ENCODE results near the gene MAP7D3. TPM values are rescaled to one million over a fixed set of nuclear protein-coding genes. Genes with fewer than 3 reads are reported as not detected.
A peak's percentile ranks its signal among the peaks of the same experiment; 100 is the strongest.

MAP7D3 gene
- total RNA-seq, 2 experiments from 2014 or later = 12.2 to 13.3 TPM

DNA sequence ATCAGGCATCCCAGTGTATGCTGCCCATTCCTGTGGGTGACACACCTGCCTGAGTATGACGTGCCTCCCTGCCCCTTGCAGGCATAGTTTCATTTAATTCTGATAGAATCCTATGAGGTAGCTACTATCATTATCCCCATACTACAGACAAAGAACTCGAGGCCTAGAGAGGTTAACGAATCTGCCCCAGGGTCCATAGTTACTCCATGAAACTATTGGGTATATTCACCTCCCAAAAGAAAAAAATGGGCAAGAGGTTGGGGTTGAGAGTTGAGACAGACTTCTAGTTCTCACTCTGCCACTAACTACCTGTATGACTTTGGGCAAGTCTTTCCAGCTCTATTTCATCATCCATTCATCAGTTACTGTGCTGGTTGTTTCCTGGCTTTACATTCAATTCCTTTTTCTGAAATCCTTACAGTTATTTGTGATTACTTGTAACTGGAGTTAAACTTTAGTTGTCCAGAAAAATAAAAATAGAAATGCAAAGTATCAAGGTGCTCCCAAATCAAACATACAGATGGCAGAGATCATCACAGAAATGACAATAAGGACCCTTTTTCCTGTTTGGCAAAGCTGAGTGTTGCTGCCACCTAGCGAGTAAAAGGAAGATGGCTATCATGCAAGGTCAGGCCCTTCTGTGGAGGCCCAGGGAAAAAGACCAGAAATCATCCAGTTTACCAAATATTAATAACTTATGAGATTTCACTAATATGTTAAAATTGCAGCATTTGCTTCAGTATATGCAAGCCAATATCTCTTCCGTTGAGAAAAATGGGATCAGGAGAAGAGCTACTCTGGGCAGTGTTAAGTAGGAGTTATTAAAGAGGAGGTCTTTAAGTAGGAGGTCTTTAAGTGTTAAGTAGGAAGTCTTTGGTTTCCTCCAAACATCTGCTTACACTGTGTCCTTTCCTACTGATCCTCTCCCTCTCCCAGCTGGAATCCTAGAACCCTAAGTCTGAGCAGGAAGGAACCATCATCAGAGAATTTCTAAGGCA lies 17.1 kb upstream of the MAP7D3 start:
- ChIA-PET CTCF (interaction anchor here (0.7 to 2.6 kb wide), 19 partner anchors 8 to 425 kb away, joined by 3 to 16 read pairs (median 3); no protein-coding TSS in a partner anchor), POLR2A (no interaction called here)
- Mint-ChIP-seq H3K4me3 (no peak overlapping the region), H3K27ac (no peak overlapping the region), H3K4me1 (ENCODE audit: low read depth) (peaks cover 21% of the 10 kb centered on the region), H3K9me3 (ENCODE audit: insufficient read depth) (no peaks in the 10 kb centered on the region), H3K36me3 (ENCODE audit: low read depth) (no peaks in the 10 kb centered on the region), H3K27me3 (ENCODE audit: low read depth) (no peaks in the 10 kb centered on the region)
- ATAC-seq = peak; percentile 71
- peak; percentile 64 for DNase-seq

GRCh38 chrX:136266828-136267227 lies 15.6 kb upstream of the MAP7D3 start:
- Mint-ChIP-seq H3K4me1 (ENCODE audit: low read depth) (peaks cover 17% of the 10 kb centered on the region), H3K9me3 (ENCODE audit: insufficient read depth) (no peaks in the 10 kb centered on the region), H3K36me3 (ENCODE audit: low read depth) (no peaks in the 10 kb centered on the region), H3K27ac (no peak overlapping the region), H3K4me3 (no peak overlapping the region), H3K27me3 (ENCODE audit: low read depth) (no peaks in the 10 kb centered on the region)
- DNase-seq (no peak), ATAC-seq (no peak)
- CTCF ChIA-PET = interaction anchor here (1.2 to 2.2 kb wide), 2 partner anchors 58 to 239 kb away, joined by 5 to 7 read pairs; no protein-coding TSS in a partner anchor
- POLR2A ChIA-PET = no interaction called here

GRCh38 chrX:136262812-136263315 lies 11.7 kb upstream of the MAP7D3 start:
- ATAC-seq = no peak
- ChIA-PET CTCF (no interaction called here), POLR2A (no interaction called here)
- H3K4me1 Mint-ChIP-seq (ENCODE audit: low read depth) = peaks cover 27% of the 10 kb centered on the region
- no peak for DNase-seq
- H3K27ac Mint-ChIP-seq = no peak overlapping the region
- H3K27me3 Mint-ChIP-seq (ENCODE audit: low read depth) = no peaks in the 10 kb centered on the region
- no peaks in the 10 kb centered on the region for H3K9me3 Mint-ChIP-seq (ENCODE audit: insufficient read depth)
- no peaks in the 10 kb centered on the region for H3K36me3 Mint-ChIP-seq (ENCODE audit: low read depth)
- H3K4me3 Mint-ChIP-seq = no peak overlapping the region

- POLR2A ChIA-PET = no interaction called here
Measured at GRCh38 chrX:136262243-136262642, 11.0 kb upstream of the MAP7D3 start.

GRCh38 chrX:136261321-136261720 lies 10.1 kb upstream of the MAP7D3 start:
- POLR2A ChIA-PET = no interaction called here
- H3K4me1 Mint-ChIP-seq (ENCODE audit: low read depth) = peaks cover 27% of the 10 kb centered on the region

More at GRCh38 chrX:136262243-136262642, 11.0 kb upstream of the MAP7D3 start:
- H3K27me3 Mint-ChIP-seq (ENCODE audit: low read depth) = no peaks in the 10 kb centered on the region
- no peaks in the 10 kb centered on the region for H3K9me3 Mint-ChIP-seq (ENCODE audit: insufficient read depth)
- H3K4me3 Mint-ChIP-seq = no peak overlapping the region
- H3K4me1 Mint-ChIP-seq (ENCODE audit: low read depth) = peaks cover 27% of the 10 kb centered on the region
- no peak for DNase-seq
- no peak overlapping the region for H3K27ac Mint-ChIP-seq
- ATAC-seq = no peak
- no peaks in the 10 kb centered on the region for H3K36me3 Mint-ChIP-seq (ENCODE audit: low read depth)
- CTCF ChIA-PET = no interaction called here

GRCh38 chrX:136260776-136261175 lies 9.6 kb upstream of the MAP7D3 start:
- Mint-ChIP-seq H3K4me1 (ENCODE audit: low read depth) (peaks cover 27% of the 10 kb centered on the region), H3K36me3 (ENCODE audit: low read depth) (no peaks in the 10 kb centered on the region), H3K9me3 (ENCODE audit: insufficient read depth) (no peaks in the 10 kb centered on the region), H3K27ac (no peak overlapping the region), H3K4me3 (no peak overlapping the region), H3K27me3 (ENCODE audit: low read depth) (no peaks in the 10 kb centered on the region)
- ChIA-PET CTCF (no interaction called here), POLR2A (no interaction called here)
- DNase-seq (no peak), ATAC-seq (no peak)

More at GRCh38 chrX:136261321-136261720, 10.1 kb upstream of the MAP7D3 start:
- DNase-seq = no peak
- H3K27me3 Mint-ChIP-seq (ENCODE audit: low read depth) = no peaks in the 10 kb centered on the region
- no peak overlapping the region for H3K4me3 Mint-ChIP-seq
- no peaks in the 10 kb centered on the region for H3K9me3 Mint-ChIP-seq (ENCODE audit: insufficient read depth)
- no peak overlapping the region for H3K27ac Mint-ChIP-seq
- CTCF ChIA-PET = no interaction called here
- ATAC-seq = no peak
- no peaks in the 10 kb centered on the region for H3K36me3 Mint-ChIP-seq (ENCODE audit: low read depth)

GRCh38 chrX:136259543-136259942 lies 8.3 kb upstream of the MAP7D3 start:
- peak; percentile 39 for DNase-seq
- H3K27me3 Mint-ChIP-seq (ENCODE audit: low read depth) = no peaks in the 10 kb centered on the region

DNA sequence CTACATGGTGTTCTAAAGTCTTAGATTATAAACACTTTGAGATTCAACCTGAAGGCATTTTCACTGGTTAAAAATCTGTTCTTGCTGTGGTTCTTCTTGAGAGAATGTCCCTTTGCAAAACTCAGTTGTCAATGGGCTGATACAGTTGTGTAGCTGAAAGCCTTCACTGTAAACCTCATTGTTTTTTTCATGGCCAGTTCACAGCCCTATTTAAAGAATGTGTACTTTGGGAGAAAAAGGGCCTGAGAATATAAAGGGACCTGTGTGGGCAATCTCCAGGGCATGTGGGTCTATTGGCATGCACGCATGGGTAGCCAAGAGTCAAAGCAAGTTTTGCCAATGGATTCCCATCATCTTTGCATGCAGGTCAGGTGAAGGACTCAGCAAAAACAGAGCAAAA lies 7.8 kb upstream of the MAP7D3 start:
- POLR2A ChIA-PET = no interaction called here
- H3K27ac Mint-ChIP-seq = peak overlapping the region; percentile 84
- CTCF ChIA-PET = interaction anchor here (0.5 to 1.9 kb wide), 2 partner anchors 9 to 25 kb away, joined by 3 to 5 read pairs; no protein-coding TSS in a partner anchor
- no peaks in the 10 kb centered on the region for H3K27me3 Mint-ChIP-seq (ENCODE audit: low read depth)
- H3K9me3 Mint-ChIP-seq (ENCODE audit: insufficient read depth) = no peaks in the 10 kb centered on the region
- peaks cover 27% of the 10 kb centered on the region for H3K4me1 Mint-ChIP-seq (ENCODE audit: low read depth)
- ATAC-seq (no peak), DNase-seq (no peak)
- H3K36me3 Mint-ChIP-seq (ENCODE audit: low read depth) = no peaks in the 10 kb centered on the region
- H3K4me3 Mint-ChIP-seq = peak overlapping the region; percentile 17

More at GRCh38 chrX:136259543-136259942, 8.3 kb upstream of the MAP7D3 start:
- peaks cover 27% of the 10 kb centered on the region for H3K4me1 Mint-ChIP-seq (ENCODE audit: low read depth)
- H3K9me3 Mint-ChIP-seq (ENCODE audit: insufficient read depth) = no peaks in the 10 kb centered on the region
- H3K36me3 Mint-ChIP-seq (ENCODE audit: low read depth) = no peaks in the 10 kb centered on the region
- ATAC-seq = peak; percentile 82
- H3K4me3 Mint-ChIP-seq = no peak overlapping the region
- ChIA-PET POLR2A (interaction anchor here (0.6 kb wide), 1 partner anchor 172 kb away, joined by 3 read pairs; no protein-coding TSS in a partner anchor), CTCF (interaction anchor here (1.9 kb wide), 1 partner anchor 9 kb away, joined by 5 read pairs; no protein-coding TSS in a partner anchor)
- H3K27ac Mint-ChIP-seq = peak overlapping the region; percentile 84

DNA sequence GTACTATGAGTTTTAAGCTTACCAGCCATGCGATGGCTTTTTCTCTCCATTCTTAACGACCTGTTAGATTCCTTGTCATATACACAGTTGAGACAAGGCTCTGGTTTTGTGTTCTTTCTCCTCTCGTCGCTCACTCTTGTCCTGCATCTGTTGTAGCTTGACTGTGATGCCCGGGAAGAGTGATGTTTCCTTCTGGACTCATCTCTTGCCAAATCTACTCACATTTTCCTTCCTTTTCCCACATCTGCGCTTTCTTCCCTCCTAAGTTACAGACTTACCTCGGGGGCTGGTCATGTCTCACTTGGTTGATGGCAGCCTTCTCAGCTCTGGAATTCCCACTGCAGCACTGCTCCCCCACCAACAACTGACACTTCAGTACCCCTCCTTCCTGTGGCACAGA lies 4.8 kb upstream of the MAP7D3 start:
- Mint-ChIP-seq H3K4me1 (ENCODE audit: low read depth) (peaks cover 27% of the 10 kb centered on the region), H3K4me3 (no peak overlapping the region), H3K36me3 (ENCODE audit: low read depth) (peaks cover 1% of the 10 kb centered on the region), H3K27me3 (ENCODE audit: low read depth) (no peaks in the 10 kb centered on the region), H3K27ac (no peak overlapping the region), H3K9me3 (ENCODE audit: insufficient read depth) (no peaks in the 10 kb centered on the region)
- ATAC-seq (no peak), DNase-seq (no peak)
- CTCF ChIA-PET = interaction anchor here (1.8 kb wide), 1 partner anchor 12 kb away, joined by 8 read pairs; no protein-coding TSS in a partner anchor
- POLR2A ChIA-PET = no interaction called here

DNA sequence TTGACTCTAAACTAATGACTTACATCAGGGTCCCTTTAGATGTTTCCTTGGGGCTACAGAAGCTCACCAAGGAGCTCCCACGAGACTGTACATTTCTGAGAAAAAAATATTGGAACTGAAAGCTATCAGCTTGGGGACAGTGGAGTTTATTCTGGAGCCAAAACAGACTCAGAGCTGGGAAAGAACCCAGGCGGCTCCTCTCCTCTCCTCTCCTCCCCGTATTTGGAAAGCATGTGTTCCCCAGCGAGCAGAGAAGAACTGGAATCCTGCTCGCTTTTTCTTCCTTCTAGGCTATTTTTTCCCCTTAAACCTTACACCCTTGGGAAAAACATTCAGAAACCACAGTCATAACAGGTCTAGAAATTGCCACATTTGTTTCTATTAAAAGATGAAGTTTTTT lies 4.3 kb upstream of the MAP7D3 start:
- POLR2A ChIA-PET = no interaction called here
- peaks cover 23% of the 10 kb centered on the region for H3K4me1 Mint-ChIP-seq (ENCODE audit: low read depth)
- no peaks in the 10 kb centered on the region for H3K9me3 Mint-ChIP-seq (ENCODE audit: insufficient read depth)
- DNase-seq = no peak
- H3K36me3 Mint-ChIP-seq (ENCODE audit: low read depth) = peaks cover 1% of the 10 kb centered on the region
- ATAC-seq = no peak
- H3K27me3 Mint-ChIP-seq (ENCODE audit: low read depth) = no peaks in the 10 kb centered on the region
- CTCF ChIA-PET = interaction anchor here (1.8 kb wide), 1 partner anchor 13 kb away, joined by 8 read pairs; no protein-coding TSS in a partner anchor
- no peak overlapping the region for H3K27ac Mint-ChIP-seq
- H3K4me3 Mint-ChIP-seq = no peak overlapping the region

DNA sequence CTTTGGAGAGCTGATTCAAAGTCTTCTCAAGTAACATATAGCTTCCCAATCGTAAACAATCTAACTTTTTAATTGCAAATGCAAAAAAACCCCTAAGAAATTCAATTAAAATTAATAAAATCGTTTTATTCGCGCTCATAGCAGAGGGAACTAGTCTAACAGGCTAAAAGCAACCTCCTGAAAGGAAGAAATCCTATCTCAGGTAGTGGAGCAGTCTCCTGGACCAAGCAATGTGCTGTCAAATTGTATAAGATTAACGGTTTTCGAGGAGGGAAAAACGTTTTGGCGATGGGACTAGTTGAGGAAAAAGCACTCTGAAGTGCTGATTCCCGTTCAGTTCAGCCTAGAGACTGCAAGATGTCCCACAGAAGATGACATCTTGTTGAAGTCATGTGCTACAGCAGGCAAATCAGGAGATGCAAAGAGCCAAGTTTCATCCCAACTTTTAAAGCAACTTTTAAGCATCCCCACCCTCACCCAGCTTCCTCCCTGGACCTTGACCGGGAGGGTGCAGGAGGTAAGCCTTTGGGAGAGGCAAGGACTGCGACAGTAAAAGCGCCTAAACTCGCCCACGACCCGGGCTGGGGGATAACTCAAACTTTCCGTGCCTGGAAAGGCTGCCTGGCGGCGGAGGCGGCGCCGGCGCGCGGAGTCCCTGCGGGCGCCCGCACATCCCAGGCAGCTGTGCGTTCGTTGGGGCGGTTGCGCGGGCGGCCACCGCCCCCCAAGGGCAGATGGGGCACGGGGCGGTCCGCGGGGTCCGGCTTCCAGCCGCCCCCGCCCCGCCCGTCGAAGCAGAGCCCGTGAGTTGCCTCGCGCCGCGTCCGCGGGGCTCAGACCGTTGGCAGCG lies 784 bp downstream of the MAP7D3 start:
- H3K4me1 Mint-ChIP-seq (ENCODE audit: low read depth) = peaks cover 8% of the 10 kb centered on the region
- peaks cover 1% of the 10 kb centered on the region for H3K36me3 Mint-ChIP-seq (ENCODE audit: low read depth)
- no peaks in the 10 kb centered on the region for H3K27me3 Mint-ChIP-seq (ENCODE audit: low read depth)
- DNase-seq (peak; percentile 32), ATAC-seq (peak; percentile 68)
- no peak overlapping the region for H3K27ac Mint-ChIP-seq
- peak overlapping the region; percentile 72 for H3K4me3 Mint-ChIP-seq
- CTCF ChIA-PET = no interaction called here
- no peaks in the 10 kb centered on the region for H3K9me3 Mint-ChIP-seq (ENCODE audit: insufficient read depth)
- POLR2A ChIA-PET = interaction anchor here (0.6 kb wide), 1 partner anchor 19 kb away, joined by 9 read pairs; no protein-coding TSS in a partner anchor

Data from activated CD8-positive, alpha-beta T cell treated with anti-CD3 and anti-CD28 coated beads, Interleukin-2, amount 10 ng/mL, durations not matched to agents 7 days and 5 days (primary cell).